GM12878 (cell line): ENCODE results near the gene MICAL3.

ENCODE experiments used
- EZH2 ChIP-seq: IDR thresholded peaks from 2 replicates; pipeline ENCODE4 v1.6.1; 2012; ENCODE audit warnings: low read depth, mild to moderate bottlenecking, control low read depth, inconsistent platforms, low read length, borderline replicate concordance; ENCODE audit not compliant: control insufficient read depth
- HCFC1 ChIP-seq: fragments of 150-350 bp; IDR thresholded peaks from 2 replicates; pipeline ENCODE4 v1.6.1; 2014; ENCODE audit warnings: low read length
- ZNF274 ChIP-seq: IDR thresholded peaks from one replicate; pipeline ENCODE4 v1.8.0; 2011; ENCODE audit not compliant: insufficient read length, insufficient read depth
- TF ChIP-seq, protein P1 (sequence below), 3 experiments: IDR thresholded peaks in 2 of 3; conservative IDR thresholded peaks in 1 of 3; 2 replicates each; pipeline ENCODE4 v1.5.1; 2011; ENCODE audit warnings: low read depth in 3 of 3, low read length in 3 of 3, mild to moderate bottlenecking in 3 of 3, control low read depth in 2 of 3, moderate library complexity in 2 of 3, inconsistent platforms in 1 of 3, mixed read lengths in 1 of 3; ENCODE audit not compliant: control insufficient read depth in 2 of 3, insufficient read depth in 1 of 3; ENCODE audit errors: extremely low read depth in 1 of 3
- TF ChIP-seq, protein P2 (sequence below): fragments of 450-650 bp; IDR thresholded peaks from 2 replicates; pipeline ENCODE4 v1.6.1; 2016; ENCODE audit warnings: mild to moderate bottlenecking, moderate library complexity, borderline replicate concordance

GRCh38 chr22:18035751-18036150 is 11.4 kb upstream of the MICAL3 start:
- no peak for TF ChIP-seq ZNF274
- TF ChIP-seq HCFC1, result no peak
- TF ChIP-seq, protein P1, sequence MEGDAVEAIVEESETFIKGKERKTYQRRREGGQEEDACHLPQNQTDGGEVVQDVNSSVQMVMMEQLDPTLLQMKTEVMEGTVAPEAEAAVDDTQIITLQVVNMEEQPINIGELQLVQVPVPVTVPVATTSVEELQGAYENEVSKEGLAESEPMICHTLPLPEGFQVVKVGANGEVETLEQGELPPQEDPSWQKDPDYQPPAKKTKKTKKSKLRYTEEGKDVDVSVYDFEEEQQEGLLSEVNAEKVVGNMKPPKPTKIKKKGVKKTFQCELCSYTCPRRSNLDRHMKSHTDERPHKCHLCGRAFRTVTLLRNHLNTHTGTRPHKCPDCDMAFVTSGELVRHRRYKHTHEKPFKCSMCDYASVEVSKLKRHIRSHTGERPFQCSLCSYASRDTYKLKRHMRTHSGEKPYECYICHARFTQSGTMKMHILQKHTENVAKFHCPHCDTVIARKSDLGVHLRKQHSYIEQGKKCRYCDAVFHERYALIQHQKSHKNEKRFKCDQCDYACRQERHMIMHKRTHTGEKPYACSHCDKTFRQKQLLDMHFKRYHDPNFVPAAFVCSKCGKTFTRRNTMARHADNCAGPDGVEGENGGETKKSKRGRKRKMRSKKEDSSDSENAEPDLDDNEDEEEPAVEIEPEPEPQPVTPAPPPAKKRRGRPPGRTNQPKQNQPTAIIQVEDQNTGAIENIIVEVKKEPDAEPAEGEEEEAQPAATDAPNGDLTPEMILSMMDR (IDR thresholded peaks at IDR 0.05 in 2 of 3, conservative IDR thresholded peaks at IDR 0.05 in 1 of 3; ENCODE audit: control insufficient read depth in 2 of 3, extremely low read depth in 1 of 3, insufficient read depth in 1 of 3, low read depth in 3 of 3, low read length in 3 of 3), result no peak
- TF ChIP-seq, protein P2, sequence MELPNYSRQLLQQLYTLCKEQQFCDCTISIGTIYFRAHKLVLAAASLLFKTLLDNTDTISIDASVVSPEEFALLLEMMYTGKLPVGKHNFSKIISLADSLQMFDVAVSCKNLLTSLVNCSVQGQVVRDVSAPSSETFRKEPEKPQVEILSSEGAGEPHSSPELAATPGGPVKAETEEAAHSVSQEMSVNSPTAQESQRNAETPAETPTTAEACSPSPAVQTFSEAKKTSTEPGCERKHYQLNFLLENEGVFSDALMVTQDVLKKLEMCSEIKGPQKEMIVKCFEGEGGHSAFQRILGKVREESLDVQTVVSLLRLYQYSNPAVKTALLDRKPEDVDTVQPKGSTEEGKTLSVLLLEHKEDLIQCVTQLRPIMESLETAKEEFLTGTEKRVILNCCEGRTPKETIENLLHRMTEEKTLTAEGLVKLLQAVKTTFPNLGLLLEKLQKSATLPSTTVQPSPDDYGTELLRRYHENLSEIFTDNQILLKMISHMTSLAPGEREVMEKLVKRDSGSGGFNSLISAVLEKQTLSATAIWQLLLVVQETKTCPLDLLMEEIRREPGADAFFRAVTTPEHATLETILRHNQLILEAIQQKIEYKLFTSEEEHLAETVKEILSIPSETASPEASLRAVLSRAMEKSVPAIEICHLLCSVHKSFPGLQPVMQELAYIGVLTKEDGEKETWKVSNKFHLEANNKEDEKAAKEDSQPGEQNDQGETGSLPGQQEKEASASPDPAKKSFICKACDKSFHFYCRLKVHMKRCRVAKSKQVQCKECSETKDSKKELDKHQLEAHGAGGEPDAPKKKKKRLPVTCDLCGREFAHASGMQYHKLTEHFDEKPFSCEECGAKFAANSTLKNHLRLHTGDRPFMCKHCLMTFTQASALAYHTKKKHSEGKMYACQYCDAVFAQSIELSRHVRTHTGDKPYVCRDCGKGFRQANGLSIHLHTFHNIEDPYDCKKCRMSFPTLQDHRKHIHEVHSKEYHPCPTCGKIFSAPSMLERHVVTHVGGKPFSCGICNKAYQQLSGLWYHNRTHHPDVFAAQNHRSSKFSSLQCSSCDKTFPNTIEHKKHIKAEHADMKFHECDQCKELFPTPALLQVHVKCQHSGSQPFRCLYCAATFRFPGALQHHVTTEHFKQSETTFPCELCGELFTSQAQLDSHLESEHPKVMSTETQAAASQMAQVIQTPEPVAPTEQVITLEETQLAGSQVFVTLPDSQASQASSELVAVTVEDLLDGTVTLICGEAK, result no peak
- TF ChIP-seq EZH2, result no peak
